Naive thymus-derived CD8-positive, alpha-beta T cell (primary cell): ENCODE measurements around the gene CREG2. TPM values are rescaled to one million over a fixed set of nuclear protein-coding genes. Genes with fewer than 3 reads are reported as not detected.
A peak's percentile ranks its signal among the peaks of the same experiment; 100 is the strongest.

ENCODE experiments used
- ATAC-seq, 2 donors: fragments of 150-1000 bp; cut with Tn5 transposase in 1 of 2; sonication (Bioruptor Pico), chemical (Tn5 transposase) in 1 of 2; 1 replicate in 1 of 2; 2 replicates in 1 of 2; pipeline ENCODE4 v1.10.0; 2021; ENCODE audit warnings: mild to moderate bottlenecking in 2 of 2, moderate library complexity in 2 of 2
- POLR2A ChIA-PET: fragments of 350-600 bp; sonication (Branson Sonifier 250); formaldehyde crosslinking; loops from one replicate; lab custom pipeline; 2021; ENCODE audit warnings: antibody characterized with exemption; lab: Charles Lee
- DNase-seq, 10 donors: peaks; one replicate each; pipeline versions ENCODE4 v3.0.0 to v3.0.0-alpha.2; 2020 to 2022
- H3K27ac Mint-ChIP-seq, 10 donors: one replicate each; pipeline ENCODE4 v1.8.0; 2020 to 2022; ENCODE audit warnings: mild to moderate bottlenecking in 10 of 10, mixed read lengths in 10 of 10, moderate library complexity in 4 of 10, inconsistent platforms in 1 of 10
- H3K27me3 Mint-ChIP-seq, 5 donors: one replicate each; pipeline ENCODE4 v1.8.0; 2021 to 2022; ENCODE audit warnings: mixed read lengths in 5 of 5
- H3K36me3 Mint-ChIP-seq, 3 donors: one replicate each; pipeline ENCODE4 v1.8.0; 2020 to 2022; ENCODE audit warnings: mixed read lengths in 3 of 3, mild to moderate bottlenecking in 2 of 3, inconsistent platforms in 1 of 3
- H3K4me1 Mint-ChIP-seq, 4 donors: one replicate each; pipeline ENCODE4 v1.8.0; 2021 to 2022; ENCODE audit warnings: mixed read lengths in 4 of 4
- H3K4me3 Mint-ChIP-seq, 10 donors: one replicate each; pipeline ENCODE4 v1.8.0; 2020 to 2022; ENCODE audit warnings: mild to moderate bottlenecking in 10 of 10, mixed read lengths in 10 of 10, moderate library complexity in 6 of 10, inconsistent platforms in 1 of 10
- H3K9me3 Mint-ChIP-seq, 9 donors: one replicate each; pipeline ENCODE4 v1.8.0; 2020 to 2022; ENCODE audit warnings: mixed read lengths in 9 of 9, mild to moderate bottlenecking in 3 of 9, inconsistent platforms in 1 of 9, moderate library complexity in 1 of 9
- microRNA-seq: library from miRNA; unstranded; fragments of <30 nt; microRNA quantifications from one replicate; pipeline ENCODE4 v1.2.0, GENCODE V29; 2022; ENCODE audit warnings: borderline microRNAs expressed
- polyA plus RNA-seq, 3 donors: library from polyadenylated mRNA; unstranded; fragments of 300-500 nt; fragmentation: Illumina TruSeq; gene quantifications; one replicate each; pipeline ENCODE4 v1.2.3, GENCODE V29; 2021
- total RNA-seq, 8 experiments: library from RNA in 2 of 8; stranded (reverse) in 2 of 8; gene quantifications; one replicate each; pipeline ENCODE4 v1.2.3 and lab custom pipeline; 2021 to 2026

Gene CREG2
- total and polyA plus RNA-seq, 5 experiments from 2014 or later: not detected

DNA sequence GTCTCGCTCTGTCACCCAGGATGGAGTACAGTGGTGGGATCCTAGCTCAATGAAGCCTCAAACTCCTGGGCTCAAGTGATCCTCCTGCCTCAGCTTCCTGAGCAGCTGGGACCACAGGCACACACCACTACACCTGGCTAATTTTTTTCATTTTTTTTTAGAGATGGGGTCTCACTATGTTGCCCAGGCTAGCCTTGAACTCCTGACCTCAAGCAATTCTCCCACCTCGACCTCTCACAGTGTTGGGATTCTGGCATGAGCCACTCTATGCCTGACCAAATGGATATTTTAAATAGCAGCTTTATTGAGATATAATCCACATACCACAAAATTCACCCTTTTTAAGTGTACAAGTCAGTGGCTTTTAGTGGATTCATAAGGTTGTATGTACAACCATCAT lies 89.9 kb downstream of the CREG2 start:
- Mint-ChIP-seq H3K9me3 (no peaks in the 10 kb centered on the region), H3K4me3 (peak overlapping the region in 9 of 10 donors; percentile 18 to 65 (median 50)), H3K27ac (peak overlapping the region in 7 of 10 donors; percentile 8 to 81 (median 47)), H3K36me3 (peaks cover 0 to 59% (median 11%) of the 10 kb centered on the region in 3 donors), H3K4me1 (peaks cover 25 to 91% (median 71%) of the 10 kb centered on the region in 4 donors), H3K27me3 (no peaks in the 10 kb centered on the region)
- DNase-seq (no peak), ATAC-seq (no peak)
- POLR2A ChIA-PET: interaction anchor here (0.6 to 1.4 kb wide), 3 partner anchors 9 to 1951 kb away, joined by 3 to 6 read pairs (median 3); partner anchors contain the start of gene RNF149

DNA sequence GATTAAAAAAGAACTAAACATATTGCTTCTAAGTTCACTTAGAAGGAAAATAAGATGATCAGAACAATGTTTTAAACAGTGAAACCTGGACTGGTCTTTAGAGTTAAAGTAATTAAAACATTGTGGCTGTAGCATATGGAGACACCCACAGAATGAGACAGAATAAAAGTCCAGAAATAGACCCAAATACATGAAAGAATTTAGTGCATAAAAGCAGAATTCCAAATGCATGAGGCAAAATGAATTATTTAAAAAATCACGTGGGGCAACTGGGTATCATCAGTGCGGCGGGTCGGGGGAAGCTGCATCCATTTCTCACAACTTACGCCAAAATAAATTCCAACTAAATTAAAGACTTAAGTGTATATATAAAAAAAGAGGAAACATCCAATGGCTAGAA lies 90.9 kb downstream of the CREG2 start:
- H3K9me3 Mint-ChIP-seq: no peaks in the 10 kb centered on the region
- peaks cover 25 to 81% (median 62%) of the 10 kb centered on the region in 4 donors for H3K4me1 Mint-ChIP-seq
- ATAC-seq (no peak), DNase-seq (no peak)
- H3K4me3 Mint-ChIP-seq: peak overlapping the region in 3 of 10 donors; percentile 7 to 39 (median 21)
- POLR2A ChIA-PET: interaction anchor here (1.4 kb wide), 1 partner anchor 10 kb away, joined by 3 read pairs; no protein-coding TSS in a partner anchor
- peak overlapping the region in 2 of 10 donors; percentile 36 to 73 for H3K27ac Mint-ChIP-seq
- H3K27me3 Mint-ChIP-seq: no peaks in the 10 kb centered on the region
- peaks cover 0 to 59% (median 12%) of the 10 kb centered on the region in 3 donors for H3K36me3 Mint-ChIP-seq

DNA sequence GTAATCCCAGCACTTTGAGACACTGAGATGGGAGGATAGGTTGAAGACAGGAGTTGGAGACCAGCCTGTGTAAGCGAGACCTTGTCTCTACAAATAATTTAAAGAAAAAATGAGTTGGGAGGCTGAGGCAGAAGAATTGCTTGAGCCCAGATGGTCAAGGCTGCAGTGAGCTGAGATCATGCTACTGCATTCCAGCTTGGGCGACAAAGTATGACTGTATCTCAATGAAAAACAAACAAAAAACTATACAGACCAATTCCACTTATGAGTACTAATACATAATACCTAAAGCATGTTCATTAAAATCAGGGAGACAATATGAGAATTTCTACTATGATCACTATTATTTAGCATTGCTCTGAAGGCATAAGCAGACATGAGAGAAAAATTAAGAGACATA lies 91.4 kb downstream of the CREG2 start:
- Mint-ChIP-seq H3K4me3 (peak overlapping the region in 3 of 10 donors; percentile 7 to 52 (median 33)), H3K27ac (peak overlapping the region in 7 of 10 donors; percentile 1 to 73 (median 36)), H3K36me3 (peaks cover 0 to 62% (median 12%) of the 10 kb centered on the region in 3 donors), H3K4me1 (peaks cover 23 to 76% (median 58%) of the 10 kb centered on the region in 4 donors), H3K27me3 (no peaks in the 10 kb centered on the region), H3K9me3 (no peaks in the 10 kb centered on the region)
- DNase-seq: no peak
- ATAC-seq: no peak
- POLR2A ChIA-PET: no interaction called here

Small RNA genes lying within 50 kb of the gene (microRNA-seq; reads per million reads assigned to microRNA genes)
- 7.5 reads per million, percentile 23 among the genes with 10 or more reads in this experiment for gene MIR5696

Other genes starting within 250 kb of the CREG2 start
- 1 to 10 TPM; 2.5 to 2.6 TPM for gene TBC1D8, start 236.1 kb downstream of the CREG2 start, total RNA-seq
- under 1 TPM; 0.20 to 0.66 (median 0.59) TPM for gene TBC1D8, start 236.1 kb downstream of the CREG2 start, polyA plus RNA-seq
- 10 to 100 TPM; 51.6 to 62.4 TPM for gene CNOT11, start 134.6 kb downstream of the CREG2 start, total RNA-seq
- gene CNOT11, start 134.6 kb downstream of the CREG2 start, polyA plus RNA-seq: 10 to 100 TPM; 64.2 to 69.3 (median 64.9) TPM
- 100 to 1,000 TPM; 108 to 114 TPM for gene RNF149, start 78.8 kb downstream of the CREG2 start, total RNA-seq
- gene RNF149, start 78.8 kb downstream of the CREG2 start, polyA plus RNA-seq: 10 to 100 TPM; 36.6 to 41.6 (median 39.0) TPM
- not detected for gene RFX8, start 87.6 kb upstream of the CREG2 start, total RNA-seq
- not detected for gene RFX8, start 87.6 kb upstream of the CREG2 start, polyA plus RNA-seq